Epithelial cell of esophagus (primary cell): Measurements from ENCODE around the gene CYS1.

ENCODE experiments used
- DNase-seq: peaks from one replicate; pipeline ENCODE4 v3.0.0; 2010; ENCODE audit warnings: low read depth
- H3K4me3 ChIP-seq: 2 replicates; pipeline ENCODE4 v1.5.1; 2011; ENCODE audit warnings: mild to moderate bottlenecking, low read length, control low read depth
- TF ChIP-seq, protein P1 (sequence below): IDR thresholded peaks from 2 replicates; pipeline ENCODE4 v1.5.1; 2011; ENCODE audit warnings: low read depth, mild to moderate bottlenecking, low read length, control low read depth, inconsistent platforms; ENCODE audit not compliant: insufficient read depth; ENCODE audit errors: missing control alignments

Gene CYS1

DNA sequence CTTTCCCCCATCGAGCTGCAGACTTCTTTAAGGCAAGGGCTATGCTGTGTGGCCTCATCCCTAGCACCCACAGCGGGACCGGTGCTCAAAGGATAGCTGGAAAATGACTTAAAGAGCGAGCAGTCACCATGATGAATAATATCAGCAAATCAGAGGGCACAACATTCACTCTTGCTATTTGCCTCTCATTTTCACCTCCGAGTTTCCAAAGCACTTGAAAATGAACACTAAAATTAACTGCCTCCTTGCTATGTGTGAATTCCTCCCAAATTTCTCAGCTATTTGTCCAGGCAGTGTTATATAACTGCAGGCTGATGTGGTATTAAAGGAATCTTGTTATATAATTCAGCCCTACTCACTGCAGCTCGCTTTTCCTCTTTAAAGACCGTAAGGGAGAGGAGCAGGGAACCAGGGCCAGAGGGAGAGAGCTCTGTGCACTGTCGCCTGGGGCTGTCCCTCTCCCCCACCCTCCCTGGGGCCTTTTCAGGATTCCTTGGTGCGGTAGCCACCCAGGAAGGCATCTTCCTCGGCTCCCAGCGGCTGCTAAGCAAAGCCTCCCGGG is 1.4 kb downstream of the CYS1 start:
- H3K4me3 ChIP-seq = no peak overlapping the region
- no peak for DNase-seq
- TF ChIP-seq, protein P1, sequence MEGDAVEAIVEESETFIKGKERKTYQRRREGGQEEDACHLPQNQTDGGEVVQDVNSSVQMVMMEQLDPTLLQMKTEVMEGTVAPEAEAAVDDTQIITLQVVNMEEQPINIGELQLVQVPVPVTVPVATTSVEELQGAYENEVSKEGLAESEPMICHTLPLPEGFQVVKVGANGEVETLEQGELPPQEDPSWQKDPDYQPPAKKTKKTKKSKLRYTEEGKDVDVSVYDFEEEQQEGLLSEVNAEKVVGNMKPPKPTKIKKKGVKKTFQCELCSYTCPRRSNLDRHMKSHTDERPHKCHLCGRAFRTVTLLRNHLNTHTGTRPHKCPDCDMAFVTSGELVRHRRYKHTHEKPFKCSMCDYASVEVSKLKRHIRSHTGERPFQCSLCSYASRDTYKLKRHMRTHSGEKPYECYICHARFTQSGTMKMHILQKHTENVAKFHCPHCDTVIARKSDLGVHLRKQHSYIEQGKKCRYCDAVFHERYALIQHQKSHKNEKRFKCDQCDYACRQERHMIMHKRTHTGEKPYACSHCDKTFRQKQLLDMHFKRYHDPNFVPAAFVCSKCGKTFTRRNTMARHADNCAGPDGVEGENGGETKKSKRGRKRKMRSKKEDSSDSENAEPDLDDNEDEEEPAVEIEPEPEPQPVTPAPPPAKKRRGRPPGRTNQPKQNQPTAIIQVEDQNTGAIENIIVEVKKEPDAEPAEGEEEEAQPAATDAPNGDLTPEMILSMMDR = no peak

DNA sequence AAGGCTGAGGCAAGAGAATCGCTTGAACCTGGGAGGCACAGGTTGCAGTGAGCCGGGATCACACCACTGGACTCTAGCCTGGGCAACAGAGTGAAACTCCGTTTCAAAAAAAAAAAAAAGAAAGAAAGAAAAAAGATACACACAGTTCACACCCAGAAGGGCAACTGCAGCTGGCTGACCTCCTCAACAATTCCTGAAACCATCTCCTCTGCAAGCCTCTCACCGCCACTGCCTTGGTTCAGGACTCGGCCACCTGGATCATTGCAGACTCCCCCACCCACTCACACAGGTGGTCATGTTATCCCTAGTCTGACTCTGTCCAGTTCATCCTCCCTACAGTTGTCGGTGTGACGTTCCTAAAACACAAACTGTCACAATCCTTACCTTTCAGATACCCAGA is 2.2 kb downstream of the CYS1 start:
- no peak overlapping the region for H3K4me3 ChIP-seq
- TF ChIP-seq, protein P1 = no peak
- DNase-seq = no peak

DNA sequence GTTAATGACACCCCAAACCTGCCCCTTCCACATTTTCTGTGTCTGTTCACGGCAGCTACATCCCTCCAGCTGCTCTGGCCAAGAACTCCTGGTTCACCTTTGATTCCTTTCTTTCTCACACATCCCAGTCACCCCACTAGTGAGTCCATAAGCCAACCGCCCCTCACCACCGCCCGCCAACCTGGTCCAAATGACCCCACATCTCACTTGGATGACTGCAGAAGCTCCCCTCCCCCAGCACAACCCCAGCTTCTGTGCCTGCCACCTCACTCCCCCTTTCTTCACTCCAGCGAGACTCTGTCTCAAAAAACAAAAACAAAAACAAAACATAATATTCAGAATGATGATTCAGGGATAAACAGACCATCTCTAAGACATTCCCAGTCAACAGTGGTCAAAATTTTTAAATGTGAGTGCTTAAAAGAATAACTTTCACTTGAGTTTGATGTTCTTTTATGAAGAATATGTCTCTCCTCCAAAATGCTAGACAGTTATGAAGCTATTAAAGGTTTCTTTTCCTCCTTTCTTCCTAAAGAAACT is 3.2 kb downstream of the CYS1 start:
- H3K4me3 ChIP-seq = no peak overlapping the region
- no peak for DNase-seq
- TF ChIP-seq, protein P1 = no peak

DNA sequence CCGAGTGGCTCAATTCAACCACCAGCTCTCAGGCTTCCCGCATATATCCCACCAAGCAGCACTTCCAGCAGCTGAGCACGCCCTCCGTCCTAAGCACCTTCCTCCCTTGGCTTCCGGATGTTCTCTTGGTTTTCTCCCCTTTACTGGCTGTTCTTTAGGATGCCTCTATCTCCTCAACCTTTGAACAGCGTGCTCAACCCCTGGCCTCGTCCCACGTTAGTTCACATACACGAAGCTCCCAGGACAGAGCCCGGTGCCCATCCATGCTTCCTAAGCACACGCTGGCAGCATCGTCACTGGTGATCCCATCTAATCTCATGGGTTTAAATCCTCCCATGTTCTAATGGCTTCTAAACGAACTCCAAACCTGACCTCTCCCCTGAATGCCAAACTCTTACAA is 3.7 kb downstream of the CYS1 start:
- H3K4me3 ChIP-seq = no peak overlapping the region
- TF ChIP-seq, protein P1 = no peak
- no peak for DNase-seq

DNA sequence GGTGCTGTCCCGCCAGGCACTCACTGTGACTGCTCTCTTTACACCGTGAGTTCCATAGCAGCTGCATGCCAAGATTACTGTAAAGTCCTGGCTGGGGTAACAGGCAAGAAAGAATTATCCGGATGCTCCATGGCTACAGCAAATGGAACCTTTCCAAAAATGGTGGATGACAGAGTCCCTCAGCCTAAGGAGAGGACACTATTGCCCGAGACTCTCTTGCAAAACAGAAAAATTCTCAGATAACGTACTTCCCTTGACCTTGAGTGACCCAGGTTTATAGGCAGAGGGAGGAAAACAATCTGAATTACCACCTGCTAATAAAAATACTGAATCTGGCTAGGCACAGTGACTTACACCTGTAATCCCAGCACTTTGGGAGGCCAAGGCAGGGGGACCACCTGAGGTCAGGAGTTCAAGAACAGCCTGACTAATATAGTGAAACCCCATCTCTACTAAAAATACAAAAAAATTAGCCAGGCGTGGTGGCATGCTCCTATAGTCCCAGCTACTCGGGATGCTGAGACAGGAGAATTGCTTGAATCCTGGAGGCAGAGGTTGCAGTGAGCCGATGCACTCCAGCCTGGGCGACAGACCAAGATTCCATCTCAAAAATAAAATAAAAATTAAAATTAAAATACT is 4.5 kb downstream of the CYS1 start:
- DNase-seq = no peak
- TF ChIP-seq, protein P1 = no peak
- no peak overlapping the region for H3K4me3 ChIP-seq

DNA sequence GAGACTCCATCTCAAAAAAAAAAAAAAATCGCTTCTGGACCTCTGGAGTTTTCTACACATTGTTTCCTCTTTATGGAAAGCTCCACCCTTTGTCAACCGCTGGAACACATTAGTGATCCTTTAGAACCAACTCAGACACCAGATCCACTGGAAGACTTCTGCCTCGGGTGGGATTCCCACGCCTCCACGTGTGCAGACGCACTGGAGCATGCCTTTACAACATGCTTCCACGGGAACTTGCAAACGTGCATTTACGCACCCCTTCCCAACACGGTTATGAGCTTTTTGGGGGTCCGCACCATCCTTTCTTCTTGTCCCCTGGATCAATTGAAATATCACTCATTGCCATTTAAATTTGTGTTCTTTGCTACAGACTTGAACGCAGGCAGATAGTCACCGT is 5.1 kb downstream of the CYS1 start:
- no peak for DNase-seq
- H3K4me3 ChIP-seq = no peak overlapping the region
- TF ChIP-seq, protein P1 = no peak

DNA sequence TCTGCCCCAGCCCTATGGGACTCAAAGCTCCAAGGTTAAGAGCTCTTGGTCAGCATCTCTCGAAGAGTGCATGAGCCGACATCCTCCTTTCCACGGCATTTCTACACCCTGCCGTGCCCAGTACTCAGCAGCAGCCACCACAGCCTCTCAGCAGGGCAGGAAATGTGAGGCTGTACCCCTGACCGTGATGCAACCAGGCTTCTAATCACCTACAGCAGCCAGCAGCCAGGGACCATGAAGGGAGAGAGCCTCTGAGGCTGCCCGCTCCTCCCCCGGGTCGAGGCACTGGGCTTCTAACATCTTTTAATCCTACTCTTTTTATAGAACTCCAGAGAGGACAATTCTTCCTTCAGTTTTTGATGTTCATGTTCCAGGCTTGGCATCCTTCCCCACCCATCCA is 6.5 kb downstream of the CYS1 start:
- TF ChIP-seq, protein P1 = no peak
- no peak for DNase-seq
- H3K4me3 ChIP-seq = no peak overlapping the region
